GM19025 (cell line): ENCODE data around the gene HNRNPF.
"Not testable (repeated sequence)": the region's sequence is repeated elsewhere in the genome, so short reads cannot be mapped to it uniquely, and the experiment has no call there.

Experiments used
- ATAC-seq: cut with Tn5 transposase; IDR thresholded peaks from one replicate; pipeline ENCODE4 v1.9.1; 2021; ENCODE audit warnings: mild to moderate bottlenecking, low read depth, moderate library complexity; ENCODE audit not compliant: unreplicated experiment

The HNRNPF gene

GRCh38 chr10:43399320-43400310, 9.4 kb downstream of the HNRNPF start:
- ATAC-seq, result no peak

GRCh38 chr10:43398939-43399319, 10.1 kb downstream of the HNRNPF start:
- no peak for ATAC-seq

GRCh38 chr10:43396928-43397624, 11.9 kb downstream of the HNRNPF start:
- peak; percentile 80 for ATAC-seq

GRCh38 chr10:43396061-43396927, 12.7 kb downstream of the HNRNPF start:
- peak; percentile 54 for ATAC-seq

GRCh38 chr10:43395571-43396060, 13.4 kb downstream of the HNRNPF start:
- no peak for ATAC-seq

GRCh38 chr10:43394868-43395267, 14.1 kb downstream of the HNRNPF start:
- no peak for ATAC-seq

GRCh38 chr10:43393606-43394360, 15.2 kb downstream of the HNRNPF start:
- ATAC-seq, result no peak

GRCh38 chr10:43393186-43393585, 15.8 kb downstream of the HNRNPF start:
- not testable (repeated sequence) for ATAC-seq

- no peak for ATAC-seq
These were observed 16.2 kb downstream of the HNRNPF start for GRCh38 chr10:43392748-43393147.

- ATAC-seq, result no peak
These were observed 17.5 kb downstream of the HNRNPF start for GRCh38 chr10:43391496-43391895.

GRCh38 chr10:43390759-43391158, 18.2 kb downstream of the HNRNPF start:
- ATAC-seq, result no peak

GRCh38 chr10:43390333-43390732, 18.7 kb downstream of the HNRNPF start:
- ATAC-seq, result no peak

GRCh38 chr10:43389867-43390266, 19.1 kb downstream of the HNRNPF start:
- ATAC-seq, result no peak

- no peak for ATAC-seq
These were observed 21.3 kb downstream of the HNRNPF start for GRCh38 chr10:43387678-43388032.

- ATAC-seq, result no peak
These were observed 21.9 kb downstream of the HNRNPF start for GRCh38 chr10:43386981-43387677.

- no peak for ATAC-seq
These were observed 22.4 kb downstream of the HNRNPF start for GRCh38 chr10:43386549-43386948.

- no peak for ATAC-seq
These were observed 23.5 kb downstream of the HNRNPF start for GRCh38 chr10:43385412-43386004.

GRCh38 chr10:43384252-43385221, 24.4 kb downstream of the HNRNPF start:
- no peak for ATAC-seq
